GM12801 (cell line): ENCODE results near the gene CRMP1.

Experiments used
- CTCF ChIP-seq: IDR thresholded peaks from one replicate; pipeline ENCODE4 v1.5.1; 2011; ENCODE audit warnings: control low read depth; ENCODE audit not compliant: insufficient read length; ENCODE audit errors: extremely low read depth

Gene CRMP1

GRCh38 chr4:5804656-5805055 is 88.2 kb downstream of the CRMP1 start:
- TF ChIP-seq CTCF, result no peak

- TF ChIP-seq CTCF, result no peak
Observed at GRCh38 chr4:5802565-5802964, 90.3 kb downstream of the CRMP1 start.

- no peak for TF ChIP-seq CTCF
Observed at GRCh38 chr4:5801696-5802095, 91.2 kb downstream of the CRMP1 start.

- no peak for TF ChIP-seq CTCF
Observed at GRCh38 chr4:5800496-5800895, 92.4 kb downstream of the CRMP1 start.

- no peak for TF ChIP-seq CTCF
Observed at GRCh38 chr4:5799406-5799805, 93.5 kb downstream of the CRMP1 start.

GRCh38 chr4:5798946-5799345 is 93.9 kb downstream of the CRMP1 start:
- TF ChIP-seq CTCF, result no peak

- no peak for TF ChIP-seq CTCF
Observed at GRCh38 chr4:5798462-5798861, 94.4 kb downstream of the CRMP1 start.

- no peak for TF ChIP-seq CTCF
Observed at GRCh38 chr4:5797866-5798265, 95.0 kb downstream of the CRMP1 start.
